ENCODE results near the gene YWHAG.

- no peak for TF ChIP-seq NR3C1 (CRISPR knock-in tag; IDR thresholded peaks at IDR 0.05)
- TF ChIP-seq, protein P1, sequence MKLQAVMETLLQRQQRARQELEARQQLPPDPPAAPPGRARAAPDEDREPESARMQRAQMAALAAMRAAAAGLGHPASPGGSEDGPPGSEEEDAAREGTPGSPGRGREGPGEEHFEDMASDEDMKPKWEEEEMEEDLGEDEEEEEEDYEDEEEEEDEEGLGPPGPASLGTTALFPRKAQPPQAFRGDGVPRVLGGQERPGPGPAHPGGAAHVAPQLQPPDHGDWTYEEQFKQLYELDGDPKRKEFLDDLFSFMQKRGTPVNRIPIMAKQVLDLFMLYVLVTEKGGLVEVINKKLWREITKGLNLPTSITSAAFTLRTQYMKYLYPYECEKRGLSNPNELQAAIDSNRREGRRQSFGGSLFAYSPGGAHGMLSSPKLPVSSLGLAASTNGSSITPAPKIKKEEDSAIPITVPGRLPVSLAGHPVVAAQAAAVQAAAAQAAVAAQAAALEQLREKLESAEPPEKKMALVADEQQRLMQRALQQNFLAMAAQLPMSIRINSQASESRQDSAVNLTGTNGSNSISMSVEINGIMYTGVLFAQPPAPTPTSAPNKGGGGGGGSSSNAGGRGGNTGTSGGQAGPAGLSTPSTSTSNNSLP (IDR thresholded peaks at IDR 0.05; ENCODE audit: low read depth, low read length), result no peak
- TF ChIP-seq, protein P2, sequence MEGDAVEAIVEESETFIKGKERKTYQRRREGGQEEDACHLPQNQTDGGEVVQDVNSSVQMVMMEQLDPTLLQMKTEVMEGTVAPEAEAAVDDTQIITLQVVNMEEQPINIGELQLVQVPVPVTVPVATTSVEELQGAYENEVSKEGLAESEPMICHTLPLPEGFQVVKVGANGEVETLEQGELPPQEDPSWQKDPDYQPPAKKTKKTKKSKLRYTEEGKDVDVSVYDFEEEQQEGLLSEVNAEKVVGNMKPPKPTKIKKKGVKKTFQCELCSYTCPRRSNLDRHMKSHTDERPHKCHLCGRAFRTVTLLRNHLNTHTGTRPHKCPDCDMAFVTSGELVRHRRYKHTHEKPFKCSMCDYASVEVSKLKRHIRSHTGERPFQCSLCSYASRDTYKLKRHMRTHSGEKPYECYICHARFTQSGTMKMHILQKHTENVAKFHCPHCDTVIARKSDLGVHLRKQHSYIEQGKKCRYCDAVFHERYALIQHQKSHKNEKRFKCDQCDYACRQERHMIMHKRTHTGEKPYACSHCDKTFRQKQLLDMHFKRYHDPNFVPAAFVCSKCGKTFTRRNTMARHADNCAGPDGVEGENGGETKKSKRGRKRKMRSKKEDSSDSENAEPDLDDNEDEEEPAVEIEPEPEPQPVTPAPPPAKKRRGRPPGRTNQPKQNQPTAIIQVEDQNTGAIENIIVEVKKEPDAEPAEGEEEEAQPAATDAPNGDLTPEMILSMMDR (CRISPR knock-in tag; IDR thresholded peaks at IDR 0.05), result no peak
- no peak for TF ChIP-seq ZNF543 (CRISPR knock-in tag; IDR thresholded peaks at IDR 0.05)
- no peak for TF ChIP-seq MAX (IDR thresholded peaks at IDR 0.05)
- no peak for TF ChIP-seq EP300 (IDR thresholded peaks at IDR 0.05; ENCODE audit: low read depth in 2 of 2, low read length in 2 of 2)
- no peak for TF ChIP-seq EP300 (CRISPR knock-in tag; IDR thresholded peaks at IDR 0.05; ENCODE audit: borderline replicate concordance)
- TF ChIP-seq ZNF275 (CRISPR knock-in tag; IDR thresholded peaks at IDR 0.05; ENCODE audit: borderline replicate concordance), result no peak
- TF ChIP-seq POLR2AphosphoS5 (IDR thresholded peaks at IDR 0.05; ENCODE audit: low read depth, low read length), result no peak
Observed at GRCh38 chr7:76407718-76408117, 48.9 kb upstream of the YWHAG start.
